Stimulated activated naive CD8-positive, alpha-beta T cell treated with anti-CD3 and anti-CD28 coated beads, Interleukin-15, Interleukin-2, amounts not matched to agents 100 ng/mL and 50 ng/mL, for 24 hours (primary cell): ENCODE data around the gene FGF2.
"Not testable (repeated sequence)": the region's sequence is repeated elsewhere in the genome, so short reads cannot be mapped to it uniquely, and the experiment has no call there.

Experiments used
- H3K27ac Mint-ChIP-seq: one replicate; pipeline ENCODE4 v1.8.0; 2021; ENCODE audit warnings: mild to moderate bottlenecking, mixed read lengths
- H3K27me3 Mint-ChIP-seq: one replicate; pipeline ENCODE4 v1.8.0; 2021; ENCODE audit warnings: mixed read lengths
- H3K36me3 Mint-ChIP-seq: one replicate; pipeline ENCODE4 v1.8.0; 2021; ENCODE audit warnings: low read depth, mixed read lengths
- H3K4me1 Mint-ChIP-seq: one replicate; pipeline ENCODE4 v1.8.0; 2021; ENCODE audit warnings: low read depth, mixed read lengths
- H3K4me3 Mint-ChIP-seq: one replicate; pipeline ENCODE4 v1.8.0; 2021; ENCODE audit warnings: mild to moderate bottlenecking, mixed read lengths
- H3K9me3 Mint-ChIP-seq: one replicate; pipeline ENCODE4 v1.8.0; 2021; ENCODE audit warnings: mixed read lengths

FGF2 gene

GRCh38 chr4:122826079-122826527 lies 528 bp upstream of the FGF2 start:
- Mint-ChIP-seq H3K27ac (no peak overlapping the region), H3K36me3 (no peaks in the 10 kb centered on the region), H3K27me3 (peaks cover 86% of the 10 kb centered on the region), H3K4me1 (peaks cover 11% of the 10 kb centered on the region), H3K4me3 (peak overlapping the region; percentile 56), H3K9me3 (no peaks in the 10 kb centered on the region)

DNA sequence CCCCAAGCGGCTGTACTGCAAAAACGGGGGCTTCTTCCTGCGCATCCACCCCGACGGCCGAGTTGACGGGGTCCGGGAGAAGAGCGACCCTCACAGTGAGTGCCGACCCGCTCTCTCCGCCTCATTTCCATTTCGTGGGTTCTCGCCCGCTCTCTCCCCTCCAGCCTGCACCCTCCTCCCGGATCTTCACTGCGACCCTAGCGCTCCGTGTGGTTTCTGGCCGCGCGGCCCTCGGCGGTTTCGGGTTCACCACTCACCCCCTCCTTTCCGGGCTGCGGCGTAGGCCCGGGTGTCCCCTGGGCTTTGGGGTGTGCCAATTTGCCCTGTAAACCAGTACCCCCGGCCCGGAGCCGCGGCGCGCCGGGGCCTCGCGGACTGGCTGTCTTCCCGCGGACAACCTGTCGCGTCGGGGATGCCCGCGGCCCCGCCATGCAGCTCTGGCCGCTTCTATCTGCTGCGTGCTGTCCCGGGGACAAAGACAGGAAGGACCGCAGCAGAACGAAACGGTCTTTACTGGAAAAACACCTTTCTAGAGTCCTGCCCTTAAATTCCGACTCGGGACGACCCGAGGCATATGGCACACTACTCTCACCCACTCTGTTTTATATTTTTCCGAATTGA lies 737 bp downstream of the FGF2 start:
- Mint-ChIP-seq H3K27ac (no peak overlapping the region), H3K4me1 (peaks cover 11% of the 10 kb centered on the region), H3K36me3 (no peaks in the 10 kb centered on the region), H3K4me3 (peak overlapping the region; percentile 80), H3K27me3 (peaks cover 84% of the 10 kb centered on the region), H3K9me3 (no peaks in the 10 kb centered on the region)

DNA sequence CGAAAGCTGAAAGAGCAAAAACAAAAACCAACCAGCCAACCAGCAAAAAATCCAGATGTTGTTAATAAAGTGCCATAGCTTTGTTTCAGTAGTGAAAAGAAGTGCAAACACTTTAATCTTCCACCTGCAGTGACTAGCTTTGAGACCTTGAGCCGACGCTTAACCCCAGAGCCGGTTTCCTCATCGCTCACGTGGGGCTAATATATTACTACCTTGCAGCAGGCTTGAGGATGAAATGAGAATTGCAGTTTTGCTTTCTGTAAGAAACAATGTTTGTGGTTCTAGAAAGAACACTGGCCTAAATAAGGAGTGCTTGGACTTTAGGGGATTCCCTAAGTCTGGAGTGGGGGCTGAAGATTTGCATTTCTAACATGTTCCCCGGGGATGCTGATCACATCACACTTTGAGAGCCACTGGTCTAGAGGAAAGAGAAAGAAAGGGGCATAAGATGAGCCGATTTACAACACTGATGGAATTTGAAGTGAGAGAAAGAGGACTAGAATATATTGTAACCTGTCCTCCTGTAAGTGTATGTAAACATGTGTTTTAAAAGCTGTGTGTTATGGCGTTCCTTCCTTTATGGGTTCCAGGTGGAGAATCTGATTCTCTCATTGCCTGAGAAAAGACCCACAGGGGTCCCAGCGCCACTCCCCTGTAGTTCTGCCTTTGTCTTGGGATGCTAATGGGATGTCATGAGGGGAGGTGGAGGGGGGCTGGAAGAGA lies 1.4 kb downstream of the FGF2 start:
- peaks cover 87% of the 10 kb centered on the region for H3K27me3 Mint-ChIP-seq
- peaks cover 11% of the 10 kb centered on the region for H3K4me1 Mint-ChIP-seq
- H3K9me3 Mint-ChIP-seq, result no peaks in the 10 kb centered on the region
- H3K36me3 Mint-ChIP-seq, result no peaks in the 10 kb centered on the region
- H3K4me3 Mint-ChIP-seq, result peak overlapping the region; percentile 80
- no peak overlapping the region for H3K27ac Mint-ChIP-seq

GRCh38 chr4:122830426-122831095 lies 3.9 kb downstream of the FGF2 start:
- Mint-ChIP-seq H3K4me1 (peaks cover 11% of the 10 kb centered on the region), H3K36me3 (no peaks in the 10 kb centered on the region), H3K4me3 (no peak overlapping the region), H3K27me3 (peaks cover 69% of the 10 kb centered on the region), H3K27ac (no peak overlapping the region), H3K9me3 (no peaks in the 10 kb centered on the region)

DNA sequence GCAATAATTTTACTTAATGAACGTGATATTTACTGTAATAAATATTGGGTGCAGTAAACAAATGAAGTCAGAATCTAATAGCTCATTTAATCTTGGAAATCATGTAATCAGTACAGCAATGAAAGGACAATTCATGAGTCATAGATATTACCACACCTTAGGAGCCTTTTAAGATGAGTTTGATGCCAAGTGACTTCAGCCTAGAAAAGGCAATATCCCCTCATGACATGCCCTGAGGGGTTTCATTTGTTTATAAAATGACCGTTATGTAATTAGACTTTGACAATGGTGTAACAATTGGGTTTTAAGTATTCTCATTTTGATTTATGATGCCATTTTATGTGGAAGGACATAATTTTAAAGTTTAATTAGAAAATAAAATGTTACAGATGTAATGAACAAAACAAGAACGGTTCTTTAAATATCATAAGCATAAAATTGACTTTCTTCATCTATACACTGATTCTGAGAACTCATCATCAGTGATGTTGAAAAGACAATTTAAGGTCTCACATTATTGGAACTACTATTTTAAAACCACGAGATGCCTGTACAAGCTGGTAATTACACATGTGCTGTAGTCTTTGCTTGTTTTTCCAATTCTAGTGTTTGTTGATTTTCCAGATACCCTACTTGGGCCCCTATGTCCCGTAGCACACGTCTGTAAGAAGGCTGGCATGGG lies 5.0 kb downstream of the FGF2 start:
- Mint-ChIP-seq H3K27me3 (peaks cover 62% of the 10 kb centered on the region), H3K9me3 (no peaks in the 10 kb centered on the region), H3K27ac (no peak overlapping the region), H3K36me3 (no peaks in the 10 kb centered on the region), H3K4me1 (peaks cover 11% of the 10 kb centered on the region), H3K4me3 (no peak overlapping the region)

DNA sequence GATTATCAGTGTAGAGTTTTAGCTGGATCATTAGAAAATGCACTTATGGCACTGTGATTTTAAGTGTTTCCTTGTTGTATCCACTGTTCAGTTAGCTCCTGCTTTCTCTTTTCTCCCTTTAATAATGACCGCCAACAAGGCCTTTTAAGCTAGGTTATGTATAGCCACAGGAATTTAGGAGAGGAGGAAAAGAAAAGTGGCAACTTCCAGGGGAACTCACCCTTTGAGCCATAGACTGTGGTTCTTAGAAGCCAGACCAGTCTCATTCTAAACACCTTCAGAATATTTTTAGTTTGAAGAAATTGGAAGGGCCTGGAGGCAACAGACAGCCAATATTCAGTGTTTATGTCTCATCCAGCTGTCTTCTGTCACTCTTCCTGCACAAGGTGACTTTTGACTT lies 6.1 kb downstream of the FGF2 start:
- Mint-ChIP-seq H3K36me3 (no peaks in the 10 kb centered on the region), H3K27ac (no peak overlapping the region), H3K4me3 (no peak overlapping the region), H3K27me3 (peaks cover 63% of the 10 kb centered on the region), H3K9me3 (no peaks in the 10 kb centered on the region), H3K4me1 (peaks cover 8% of the 10 kb centered on the region)

GRCh38 chr4:122833999-122834398 lies 7.4 kb downstream of the FGF2 start:
- no peak overlapping the region for H3K4me3 Mint-ChIP-seq
- H3K4me1 Mint-ChIP-seq, result no peaks in the 10 kb centered on the region
- H3K9me3 Mint-ChIP-seq, result no peaks in the 10 kb centered on the region
- no peaks in the 10 kb centered on the region for H3K36me3 Mint-ChIP-seq
- no peak overlapping the region for H3K27ac Mint-ChIP-seq
- H3K27me3 Mint-ChIP-seq, result peaks cover 51% of the 10 kb centered on the region

- Mint-ChIP-seq H3K9me3 (no peaks in the 10 kb centered on the region), H3K27me3 (peaks cover 41% of the 10 kb centered on the region), H3K4me1 (no peaks in the 10 kb centered on the region), H3K4me3 (no peak overlapping the region), H3K27ac (no peak overlapping the region), H3K36me3 (no peaks in the 10 kb centered on the region)
Measured at GRCh38 chr4:122836941-122837340, 10.3 kb downstream of the FGF2 start.

- Mint-ChIP-seq H3K36me3 (no peaks in the 10 kb centered on the region), H3K9me3 (no peaks in the 10 kb centered on the region), H3K27me3 (peaks cover 35% of the 10 kb centered on the region), H3K4me1 (no peaks in the 10 kb centered on the region), H3K27ac (no peak overlapping the region), H3K4me3 (no peak overlapping the region)
Measured at GRCh38 chr4:122838034-122838433, 11.4 kb downstream of the FGF2 start.

DNA sequence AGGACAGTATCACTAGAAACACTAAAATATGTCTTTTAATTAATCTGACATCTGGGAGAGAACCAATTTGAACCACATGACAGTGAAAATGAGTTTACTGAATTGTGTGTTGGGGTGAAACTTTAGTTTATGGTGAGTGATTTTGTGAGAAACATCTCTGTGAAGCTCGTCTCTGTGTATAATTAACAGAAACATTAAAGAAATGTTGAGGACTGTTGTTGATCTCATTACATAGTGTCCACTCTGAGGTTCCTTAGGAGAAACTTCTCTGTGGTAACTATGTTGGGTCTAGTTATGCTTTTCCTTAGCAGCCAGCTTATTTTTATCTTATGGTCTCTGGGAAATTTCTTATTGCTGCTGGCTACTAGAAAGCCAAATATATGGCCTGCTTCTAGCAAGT lies 15.8 kb downstream of the FGF2 start:
- H3K36me3 Mint-ChIP-seq, result no peaks in the 10 kb centered on the region
- H3K9me3 Mint-ChIP-seq, result no peaks in the 10 kb centered on the region
- no peaks in the 10 kb centered on the region for H3K4me1 Mint-ChIP-seq
- no peak overlapping the region for H3K27ac Mint-ChIP-seq
- H3K4me3 Mint-ChIP-seq, result no peak overlapping the region
- H3K27me3 Mint-ChIP-seq, result peaks cover 23% of the 10 kb centered on the region

- no peaks in the 10 kb centered on the region for H3K9me3 Mint-ChIP-seq
- no peaks in the 10 kb centered on the region for H3K36me3 Mint-ChIP-seq
- H3K4me1 Mint-ChIP-seq, result no peaks in the 10 kb centered on the region
- no peak overlapping the region for H3K4me3 Mint-ChIP-seq
- peaks cover 21% of the 10 kb centered on the region for H3K27me3 Mint-ChIP-seq
- H3K27ac Mint-ChIP-seq, result no peak overlapping the region
Measured at GRCh38 chr4:122842984-122843531, 16.4 kb downstream of the FGF2 start.

DNA sequence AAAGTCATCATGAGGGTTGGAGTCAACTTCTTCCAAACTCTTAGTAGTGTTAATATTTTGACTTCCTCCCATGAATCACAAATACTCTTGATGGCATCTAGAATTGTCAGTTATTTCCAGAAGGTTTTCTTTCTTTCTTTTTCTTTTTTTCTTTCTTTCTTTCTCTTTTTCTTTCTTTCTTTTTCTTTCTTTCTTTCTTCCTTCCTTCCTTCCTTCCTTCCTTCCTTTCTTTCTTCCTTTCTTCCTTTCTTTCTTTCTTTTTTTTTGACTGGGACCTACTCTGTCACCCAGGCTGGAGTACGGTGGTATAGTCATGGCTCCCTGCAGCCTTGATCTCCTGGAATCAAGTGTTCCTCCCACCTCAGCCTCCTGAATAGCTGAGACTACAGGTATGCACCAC lies 17.8 kb downstream of the FGF2 start:
- H3K4me1 Mint-ChIP-seq, H3K4me3 Mint-ChIP-seq, H3K36me3 Mint-ChIP-seq, H3K27ac Mint-ChIP-seq, H3K9me3 Mint-ChIP-seq: not testable (repeated sequence)
- H3K27me3 Mint-ChIP-seq, result peaks cover 24% of the 10 kb centered on the region

GRCh38 chr4:122845066-122845465 lies 18.4 kb downstream of the FGF2 start:
- no peak overlapping the region for H3K4me3 Mint-ChIP-seq

DNA sequence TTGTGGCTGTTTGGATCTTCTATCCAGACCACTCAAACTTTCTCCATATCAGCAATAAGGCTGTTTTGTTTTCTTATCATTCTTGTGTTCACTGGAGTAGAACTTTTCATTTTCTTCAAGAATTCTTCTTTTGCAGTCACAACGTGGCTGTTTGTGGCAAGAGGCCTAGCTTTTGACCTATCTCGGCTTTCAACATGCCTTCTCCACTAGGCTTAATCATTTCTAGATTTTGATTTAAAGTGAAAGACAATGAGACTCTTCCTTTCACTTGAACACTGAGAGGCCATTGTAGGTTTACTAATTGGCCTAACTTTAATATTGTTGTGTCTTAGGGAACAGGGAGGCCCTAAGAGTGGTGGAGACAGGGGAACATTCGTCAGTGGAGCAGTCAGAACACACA lies 19.1 kb downstream of the FGF2 start:
- no peaks in the 10 kb centered on the region for H3K36me3 Mint-ChIP-seq
- H3K4me1 Mint-ChIP-seq, result no peaks in the 10 kb centered on the region
- H3K9me3 Mint-ChIP-seq, result no peaks in the 10 kb centered on the region
- H3K4me3 Mint-ChIP-seq, result no peak overlapping the region
- peaks cover 22% of the 10 kb centered on the region for H3K27me3 Mint-ChIP-seq
- H3K27ac Mint-ChIP-seq, result no peak overlapping the region

More at GRCh38 chr4:122845066-122845465, 18.4 kb downstream of the FGF2 start:
- H3K36me3 Mint-ChIP-seq, result no peaks in the 10 kb centered on the region
- H3K9me3 Mint-ChIP-seq, result no peaks in the 10 kb centered on the region
- H3K27ac Mint-ChIP-seq, result no peak overlapping the region
- peaks cover 21% of the 10 kb centered on the region for H3K27me3 Mint-ChIP-seq
- H3K4me1 Mint-ChIP-seq, result no peaks in the 10 kb centered on the region

- no peaks in the 10 kb centered on the region for H3K36me3 Mint-ChIP-seq
- no peak overlapping the region for H3K27ac Mint-ChIP-seq
- no peak overlapping the region for H3K4me3 Mint-ChIP-seq
- H3K27me3 Mint-ChIP-seq, result peaks cover 28% of the 10 kb centered on the region
- no peaks in the 10 kb centered on the region for H3K4me1 Mint-ChIP-seq
- H3K9me3 Mint-ChIP-seq, result no peaks in the 10 kb centered on the region
Measured at GRCh38 chr4:122847931-122848330, 21.3 kb downstream of the FGF2 start.
